WTC11 (cell line): ENCODE data around the gene RPTOR. TPM values are rescaled to one million over a fixed set of nuclear protein-coding genes. Genes with fewer than 3 reads are reported as not detected.

ENCODE experiments used
- ATAC-seq: fragments of 200-7000 bp; cut with Tn5 transposase; 2 replicates; pipeline ENCODE4 v1.10.0; 2021; ENCODE audit warnings: mild to moderate bottlenecking, moderate library complexity
- CTCF ChIA-PET: fragments of 300-600 bp; sonication (Branson Sonifier 250); formaldehyde crosslinking; loops from one replicate; lab custom pipeline; 2021; ENCODE audit warnings: antibody characterized with exemption; lab: Charles Lee
- POLR2A ChIA-PET: fragments of 350-600 bp; sonication (Branson Sonifier 250); formaldehyde crosslinking; loops from one replicate; lab custom pipeline; 2021; ENCODE audit warnings: antibody characterized with exemption; lab: Charles Lee
- DNase-seq: peaks from one replicate; pipeline ENCODE4 v3.0.0; 2021; ENCODE audit warnings: low spot score
- H3K27ac Mint-ChIP-seq: 2 replicates; pipeline ENCODE4 v1.8.0; 2021; ENCODE audit warnings: mixed read lengths
- H3K27me3 Mint-ChIP-seq: 2 replicates; pipeline ENCODE4 v1.8.0; 2021; ENCODE audit warnings: low read depth, mild to moderate bottlenecking, moderate library complexity, mixed read lengths
- H3K36me3 Mint-ChIP-seq: 2 replicates; pipeline ENCODE4 v1.8.0; 2021; ENCODE audit warnings: mixed read lengths
- H3K4me1 Mint-ChIP-seq: 2 replicates; pipeline ENCODE4 v1.8.0; 2022; ENCODE audit warnings: mixed read lengths
- H3K4me3 Mint-ChIP-seq: 2 replicates; pipeline ENCODE4 v1.8.0; 2021; ENCODE audit warnings: mild to moderate bottlenecking, moderate library complexity, mixed read lengths
- H3K9me3 Mint-ChIP-seq: 2 replicates; pipeline ENCODE4 v1.8.0; 2021; ENCODE audit warnings: mixed read lengths
- ATF1 ChIP-seq: sonication (generic); formaldehyde crosslinking; IDR thresholded peaks from 2 replicates; pipeline ENCODE4 v1.8.1; 2023; ENCODE audit warnings: mild to moderate bottlenecking, moderate library complexity, missing genetic modification reagents
- ATF6 ChIP-seq: sonication (generic); formaldehyde crosslinking; IDR thresholded peaks from 2 replicates; pipeline ENCODE4 v1.8.1; 2023; ENCODE audit warnings: mild to moderate bottlenecking, missing genetic modification reagents
- CREM ChIP-seq: sonication (generic); formaldehyde crosslinking; IDR thresholded peaks from 2 replicates; pipeline ENCODE4 v1.8.1; 2022; ENCODE audit warnings: mild to moderate bottlenecking, missing genetic modification reagents, moderate library complexity
- E2F5 ChIP-seq: sonication (generic); formaldehyde crosslinking; IDR thresholded peaks from 2 replicates; pipeline ENCODE4 v1.8.1; 2022; ENCODE audit warnings: mild to moderate bottlenecking, moderate library complexity, missing genetic modification reagents
- FOXJ3 ChIP-seq: sonication (generic); formaldehyde crosslinking; IDR thresholded peaks from 2 replicates; pipeline ENCODE4 v1.9.0; 2021; ENCODE audit warnings: missing genetic modification reagents, mild to moderate bottlenecking, borderline replicate concordance
- MLX ChIP-seq: sonication (generic); formaldehyde crosslinking; IDR thresholded peaks from 2 replicates; pipeline ENCODE4 v1.8.1; 2023; ENCODE audit warnings: mild to moderate bottlenecking, missing genetic modification reagents, moderate library complexity
- MYBL2 ChIP-seq: sonication (generic); formaldehyde crosslinking; IDR thresholded peaks from 2 replicates; pipeline ENCODE4 v1.8.1; 2023; ENCODE audit warnings: mild to moderate bottlenecking, moderate library complexity, missing genetic modification reagents
- NFE2L1 ChIP-seq: sonication (generic); formaldehyde crosslinking; IDR thresholded peaks from 2 replicates; pipeline ENCODE4 v1.8.1; 2023; ENCODE audit warnings: missing genetic modification reagents
- NR1H2 ChIP-seq: sonication (generic); formaldehyde crosslinking; IDR thresholded peaks from 2 replicates; pipeline ENCODE4 v1.9.0; 2021; ENCODE audit warnings: mild to moderate bottlenecking, moderate library complexity, missing genetic modification reagents
- OVOL2 ChIP-seq: fragments of 250-450 bp; sonication (Bioruptor Pico); IDR thresholded peaks from 2 replicates; pipeline ENCODE4 v1.9.0; 2021; ENCODE audit warnings: mild to moderate bottlenecking, borderline replicate concordance
- PRRX2 ChIP-seq: fragments of 250-450 bp; sonication (Bioruptor Pico); IDR thresholded peaks from 2 replicates; pipeline ENCODE4 v1.8.0; 2021; ENCODE audit warnings: mild to moderate bottlenecking
- SOX15 ChIP-seq: fragments of 250-450 bp; sonication (Bioruptor Pico); IDR thresholded peaks from 2 replicates; pipeline ENCODE4 v1.9.0; 2021; ENCODE audit warnings: mild to moderate bottlenecking
- TEAD4 ChIP-seq: sonication (generic); formaldehyde crosslinking; IDR thresholded peaks from 2 replicates; pipeline ENCODE4 v1.8.0; 2022; ENCODE audit warnings: mild to moderate bottlenecking, missing genetic modification reagents
- USF2 ChIP-seq: sonication (generic); formaldehyde crosslinking; IDR thresholded peaks from 2 replicates; pipeline ENCODE4 v1.8.1; 2023; ENCODE audit warnings: mild to moderate bottlenecking, missing genetic modification reagents, moderate library complexity
- ZNF121 ChIP-seq: sonication (generic); formaldehyde crosslinking; IDR thresholded peaks from 2 replicates; pipeline ENCODE4 v1.8.0; 2023; ENCODE audit warnings: missing genetic modification reagents
- ZNF232 ChIP-seq: sonication (generic); formaldehyde crosslinking; IDR thresholded peaks from 2 replicates; pipeline ENCODE4 v1.8.0; 2022; ENCODE audit warnings: mild to moderate bottlenecking, missing genetic modification reagents
- ZNF396 ChIP-seq: fragments of 250-450 bp; sonication (Bioruptor Pico); IDR thresholded peaks from 2 replicates; pipeline ENCODE4 v1.8.0; 2021; ENCODE audit warnings: mild to moderate bottlenecking, moderate library complexity, borderline replicate concordance
- ZNF423 ChIP-seq: fragments of 250-450 bp; sonication (Bioruptor Pico); IDR thresholded peaks from 2 replicates; pipeline ENCODE4 v2.1.2; 2022; ENCODE audit warnings: mild to moderate bottlenecking, moderate library complexity
- ZNF671 ChIP-seq: fragments of 250-450 bp; sonication (Bioruptor Pico); IDR thresholded peaks from 2 replicates; pipeline ENCODE4 v1.8.0; 2021; ENCODE audit warnings: mild to moderate bottlenecking
- total RNA-seq: library from RNA; stranded (reverse); gene quantifications from 3 replicates; pipeline ENCODE4 v1.2.3, GENCODE V29; 2021

Gene RPTOR
- total RNA-seq, 1 experiment from 2014 or later: 41.0 TPM

- no peak overlapping the region for H3K27ac Mint-ChIP-seq
- no peak for ATAC-seq
- POLR2A ChIA-PET: no interaction called here
- no peaks in the 10 kb centered on the region for H3K36me3 Mint-ChIP-seq
- H3K4me1 Mint-ChIP-seq: no peaks in the 10 kb centered on the region
- no peak for TF ChIP-seq SOX15 (CRISPR knock-in tag)
- TF ChIP-seq MYBL2 (CRISPR knock-in tag): no peak
- TF ChIP-seq TEAD4 (CRISPR knock-in tag): no peak
- no peak for TF ChIP-seq ZNF671 (CRISPR knock-in tag)
- no peak for TF ChIP-seq ZNF121 (CRISPR knock-in tag)
- no peak for TF ChIP-seq FOXJ3 (CRISPR knock-in tag)
- TF ChIP-seq ZNF396: no peak
- TF ChIP-seq CREM: no peak
- no peak for TF ChIP-seq ZNF232 (CRISPR knock-in tag)
- TF ChIP-seq, all 79 proteins: peak for 0
- H3K9me3 Mint-ChIP-seq: peaks cover 6% of the 10 kb centered on the region; the same call in 1 of the 2 replicates
- no peaks in the 10 kb centered on the region for H3K27me3 Mint-ChIP-seq
- DNase-seq: peak; percentile 4
- CTCF ChIA-PET: interaction anchor here (0.9 to 2.7 kb wide), 3 partner anchors 13 to 529 kb away, joined by 3 to 7 read pairs (median 5); no protein-coding TSS in a partner anchor
- H3K4me3 Mint-ChIP-seq: no peak overlapping the region
Observed at GRCh38 chr17:80956321-80957190, 411.9 kb downstream of the RPTOR start.

GRCh38 chr17:80957461-80957941 is 412.9 kb downstream of the RPTOR start:
- peaks cover 6% of the 10 kb centered on the region; the same call in 1 of the 2 replicates for H3K9me3 Mint-ChIP-seq
- ChIA-PET POLR2A (no interaction called here), CTCF (interaction anchor here (0.9 to 2.7 kb wide), 3 partner anchors 13 to 530 kb away, joined by 3 to 7 read pairs (median 5); no protein-coding TSS in a partner anchor)
- H3K27me3 Mint-ChIP-seq: no peaks in the 10 kb centered on the region
- no peaks in the 10 kb centered on the region for H3K4me1 Mint-ChIP-seq
- no peaks in the 10 kb centered on the region for H3K36me3 Mint-ChIP-seq
- ATAC-seq (no peak), DNase-seq (peak; percentile 9)
- H3K27ac Mint-ChIP-seq: no peak overlapping the region
- H3K4me3 Mint-ChIP-seq: no peak overlapping the region
- TF ChIP-seq ATF1 (CRISPR knock-in tag) (no peak), ZNF423 (CRISPR knock-in tag) (no peak), FOXJ3 (CRISPR knock-in tag) (no peak), E2F5 (CRISPR knock-in tag) (no peak), NR1H2 (CRISPR knock-in tag) (no peak)

GRCh38 chr17:80959330-80960036 is 414.8 kb downstream of the RPTOR start:
- Mint-ChIP-seq H3K27ac (no peak overlapping the region), H3K9me3 (peaks cover 6% of the 10 kb centered on the region; the same call in 1 of the 2 replicates)
- CTCF ChIA-PET: interaction anchor here (0.9 to 1.4 kb wide), 3 partner anchors 25 to 30 kb away, joined by 3 to 9 read pairs (median 3); no protein-coding TSS in a partner anchor

More at GRCh38 chr17:80959330-80960036, 414.8 kb downstream of the RPTOR start:
- TF ChIP-seq PRRX2 (no peak), ATF6 (CRISPR knock-in tag) (no peak), OVOL2 (no peak), NFE2L1 (CRISPR knock-in tag) (no peak), ZNF232 (CRISPR knock-in tag) (no peak), MLX (CRISPR knock-in tag) (no peak), SOX15 (CRISPR knock-in tag) (no peak), USF2 (CRISPR knock-in tag) (no peak)
- Mint-ChIP-seq H3K36me3 (no peaks in the 10 kb centered on the region), H3K4me3 (no peak overlapping the region), H3K4me1 (no peaks in the 10 kb centered on the region), H3K27me3 (no peaks in the 10 kb centered on the region)
- DNase-seq (no peak), ATAC-seq (no peak)
- POLR2A ChIA-PET: no interaction called here
